ENCODE results near the gene ADCK1. TPM values are rescaled to one million over a fixed set of nuclear protein-coding genes. Genes with fewer than 3 reads are reported as not detected.

The ADCK1 gene
- total RNA-seq, 1 experiment from 2014 or later: 5.7 TPM

GRCh38 chr14:77866932-77867331 is 67.0 kb downstream of the ADCK1 start:
- Histone ChIP-seq H3K27me3 (ENCODE audit: low read length) (no peaks in the 10 kb centered on the region), H3K36me3 (ENCODE audit: low read depth, low read length) (no peaks in the 10 kb centered on the region), H3K9me2 (replicated peaks; ENCODE audit: low read length) (no peaks in the 10 kb centered on the region), H3K9ac (ENCODE audit: low read length) (no peak overlapping the region), H3K79me2 (ENCODE audit: low read length) (no peaks in the 10 kb centered on the region), H3K9me3 (ENCODE audit: low read length) (no peaks in the 10 kb centered on the region), H4K20me1 (ENCODE audit: low read length) (no peaks in the 10 kb centered on the region), H3F3A (ENCODE audit: low read length, unreplicated experiment) (no peaks in the 10 kb centered on the region), H3K27ac (ENCODE audit: low read length) (no peak overlapping the region), H3K4me1 (ENCODE audit: insufficient read depth, low read length) (no peaks in the 10 kb centered on the region), H2AFZ (ENCODE audit: low read length) (no peak overlapping the region), H3K4me3 (ENCODE audit: low read length) (no peak overlapping the region), H3K4me2 (ENCODE audit: low read length) (no peak overlapping the region)
- no TSS peak for BruUV-seq (replicated peaks)
- CTCF ChIA-PET: no interaction called here
- DNase-seq (no peak), ATAC-seq (no peak)
- POLR2A ChIA-PET (ENCODE audit: unreplicated experiment): no interaction called here
- TF ChIP-seq, protein P1, sequence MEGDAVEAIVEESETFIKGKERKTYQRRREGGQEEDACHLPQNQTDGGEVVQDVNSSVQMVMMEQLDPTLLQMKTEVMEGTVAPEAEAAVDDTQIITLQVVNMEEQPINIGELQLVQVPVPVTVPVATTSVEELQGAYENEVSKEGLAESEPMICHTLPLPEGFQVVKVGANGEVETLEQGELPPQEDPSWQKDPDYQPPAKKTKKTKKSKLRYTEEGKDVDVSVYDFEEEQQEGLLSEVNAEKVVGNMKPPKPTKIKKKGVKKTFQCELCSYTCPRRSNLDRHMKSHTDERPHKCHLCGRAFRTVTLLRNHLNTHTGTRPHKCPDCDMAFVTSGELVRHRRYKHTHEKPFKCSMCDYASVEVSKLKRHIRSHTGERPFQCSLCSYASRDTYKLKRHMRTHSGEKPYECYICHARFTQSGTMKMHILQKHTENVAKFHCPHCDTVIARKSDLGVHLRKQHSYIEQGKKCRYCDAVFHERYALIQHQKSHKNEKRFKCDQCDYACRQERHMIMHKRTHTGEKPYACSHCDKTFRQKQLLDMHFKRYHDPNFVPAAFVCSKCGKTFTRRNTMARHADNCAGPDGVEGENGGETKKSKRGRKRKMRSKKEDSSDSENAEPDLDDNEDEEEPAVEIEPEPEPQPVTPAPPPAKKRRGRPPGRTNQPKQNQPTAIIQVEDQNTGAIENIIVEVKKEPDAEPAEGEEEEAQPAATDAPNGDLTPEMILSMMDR (conservative IDR thresholded peaks at IDR 0.05; ENCODE audit: low read depth, low read length): no peak
- TF ChIP-seq EZH2 (IDR thresholded peaks at IDR 0.05; ENCODE audit: low read length, unreplicated experiment) (no peak), EZH2phosphoT487 (IDR thresholded peaks at IDR 0.05; ENCODE audit: borderline replicate concordance, low read length) (no peak)
- intact Hi-C loops (cut with micrococcal nuclease): no loop called here

DNA sequence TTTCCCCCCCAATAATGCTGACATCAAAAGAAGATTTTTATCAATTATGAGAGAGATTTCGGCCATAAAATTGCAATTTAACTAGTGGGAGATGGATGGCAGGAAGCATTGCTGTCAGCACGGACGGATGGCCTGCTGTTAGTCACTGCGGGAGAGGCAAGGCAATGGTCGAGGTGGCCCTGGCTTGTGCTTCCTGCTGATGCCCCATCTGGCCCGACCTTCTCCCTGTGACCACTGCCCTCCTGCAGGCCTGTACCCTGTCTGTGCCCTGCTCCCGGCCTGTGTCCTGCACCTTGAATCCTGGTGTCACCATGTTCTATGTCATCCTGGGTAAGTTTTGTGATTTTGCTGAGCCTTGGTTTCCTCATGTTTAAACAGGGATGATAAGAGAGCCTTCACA is 67.6 kb downstream of the ADCK1 start:
- Histone ChIP-seq H3K27ac (ENCODE audit: low read length) (no peak overlapping the region), H3F3A (ENCODE audit: low read length, unreplicated experiment) (no peaks in the 10 kb centered on the region), H3K9me3 (ENCODE audit: low read length) (no peaks in the 10 kb centered on the region), H4K20me1 (ENCODE audit: low read length) (no peaks in the 10 kb centered on the region), H3K4me1 (ENCODE audit: insufficient read depth, low read length) (no peaks in the 10 kb centered on the region), H3K9me2 (replicated peaks; ENCODE audit: low read length) (no peaks in the 10 kb centered on the region), H3K36me3 (ENCODE audit: low read depth, low read length) (no peaks in the 10 kb centered on the region), H3K4me3 (ENCODE audit: low read length) (no peak overlapping the region), H2AFZ (ENCODE audit: low read length) (no peak overlapping the region), H3K27me3 (ENCODE audit: low read length) (no peaks in the 10 kb centered on the region), H3K9ac (ENCODE audit: low read length) (no peak overlapping the region), H3K79me2 (ENCODE audit: low read length) (no peaks in the 10 kb centered on the region), H3K4me2 (ENCODE audit: low read length) (no peak overlapping the region)
- TF ChIP-seq EZH2phosphoT487 (IDR thresholded peaks at IDR 0.05; ENCODE audit: borderline replicate concordance, low read length) (no peak), EZH2 (IDR thresholded peaks at IDR 0.05; ENCODE audit: low read length, unreplicated experiment) (no peak)
- TF ChIP-seq, protein P1 (conservative IDR thresholded peaks at IDR 0.05; ENCODE audit: low read depth, low read length): no peak
- ATAC-seq (no peak), DNase-seq (no peak)
- intact Hi-C loops (cut with micrococcal nuclease): no loop called here
- POLR2A ChIA-PET (ENCODE audit: unreplicated experiment): no interaction called here
- CTCF ChIA-PET: no interaction called here
- no TSS peak for BruUV-seq (replicated peaks)

DNA sequence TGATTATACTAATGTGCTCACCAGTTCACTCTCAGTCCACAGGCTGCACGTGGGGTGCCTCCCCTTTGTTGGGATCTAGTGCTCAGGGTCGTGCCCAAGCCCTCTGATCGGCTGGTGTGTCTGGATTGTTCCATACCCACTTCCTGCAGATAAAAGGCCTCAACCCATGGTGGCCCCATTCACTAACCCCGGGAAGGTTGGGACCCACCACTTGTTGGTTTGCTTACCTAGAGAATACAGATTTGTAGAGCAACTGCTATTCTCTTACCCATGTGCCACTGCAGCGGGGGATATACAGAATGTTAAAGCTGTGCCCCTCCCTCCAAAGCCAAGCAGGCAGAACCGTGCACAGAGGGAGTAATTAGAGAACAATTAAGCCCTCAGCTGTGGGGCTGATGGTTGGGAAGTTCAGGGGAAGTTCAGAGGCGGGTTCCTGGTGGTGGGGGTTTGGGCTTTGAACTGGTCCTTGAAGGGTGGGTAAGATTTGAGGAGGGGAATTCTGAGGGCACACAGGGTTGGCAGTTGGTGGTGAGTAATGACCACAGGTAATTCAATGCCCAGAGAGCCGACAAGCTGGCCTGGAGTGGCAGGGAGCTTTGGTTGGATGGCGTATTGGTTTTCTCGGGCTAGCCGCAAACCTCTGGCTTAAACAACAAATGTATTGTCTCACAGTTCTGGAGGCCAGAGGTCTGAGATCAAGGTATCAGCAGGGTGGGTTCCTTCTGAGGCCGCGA is 68.8 kb downstream of the ADCK1 start:
- H3K79me2 ChIP-seq (ENCODE audit: low read length): no peaks in the 10 kb centered on the region
- POLR2A ChIA-PET (ENCODE audit: unreplicated experiment): no interaction called here
- H3K9me2 ChIP-seq (replicated peaks; ENCODE audit: low read length): no peaks in the 10 kb centered on the region
- H3F3A ChIP-seq (ENCODE audit: low read length, unreplicated experiment): no peaks in the 10 kb centered on the region
- no TSS peak for BruUV-seq (replicated peaks)
- H3K4me3 ChIP-seq (ENCODE audit: low read length): no peak overlapping the region
- intact Hi-C loops (cut with micrococcal nuclease): no loop called here
- TF ChIP-seq, protein P1 (conservative IDR thresholded peaks at IDR 0.05; ENCODE audit: low read depth, low read length): no peak
- TF ChIP-seq EZH2 (IDR thresholded peaks at IDR 0.05; ENCODE audit: low read length, unreplicated experiment) (no peak), EZH2phosphoT487 (IDR thresholded peaks at IDR 0.05; ENCODE audit: borderline replicate concordance, low read length) (no peak)
- H2AFZ ChIP-seq (ENCODE audit: low read length): no peak overlapping the region
- H3K36me3 ChIP-seq (ENCODE audit: low read depth, low read length): no peaks in the 10 kb centered on the region
- no peaks in the 10 kb centered on the region for H3K4me1 ChIP-seq (ENCODE audit: insufficient read depth, low read length)
- no peak overlapping the region for H3K4me2 ChIP-seq (ENCODE audit: low read length)
- no peaks in the 10 kb centered on the region for H3K9me3 ChIP-seq (ENCODE audit: low read length)
- H3K27ac ChIP-seq (ENCODE audit: low read length): no peak overlapping the region
- H3K27me3 ChIP-seq (ENCODE audit: low read length): no peaks in the 10 kb centered on the region
- no peak overlapping the region for H3K9ac ChIP-seq (ENCODE audit: low read length)
- H4K20me1 ChIP-seq (ENCODE audit: low read length): no peaks in the 10 kb centered on the region
- ATAC-seq (no peak), DNase-seq (no peak)
- CTCF ChIA-PET: no interaction called here
